CD4-positive, alpha-beta T cell (primary cell): ENCODE results near the gene HOXD11. TPM values are rescaled to one million over a fixed set of nuclear protein-coding genes. Genes with fewer than 3 reads are reported as not detected.

ENCODE experiments used
- ATAC-seq: fragments of 200-7000 bp; cut with Tn5 transposase; one replicate; pipeline ENCODE4 v1.10.0; 2022; ENCODE audit warnings: mild to moderate bottlenecking; ENCODE audit not compliant: poor library complexity
- CTCF ChIA-PET: fragments of 350-600 bp; sonication (Branson Sonifier 250); formaldehyde crosslinking; loops from one replicate; lab custom pipeline; 2021; ENCODE audit warnings: antibody characterized with exemption, inconsistent platforms; lab: Charles Lee
- POLR2A ChIA-PET: fragments of 350-600 bp; sonication (Branson Sonifier 250); formaldehyde crosslinking; loops from one replicate; lab custom pipeline; 2021; ENCODE audit warnings: antibody characterized with exemption, inconsistent platforms; lab: Charles Lee
- DNase-seq, 14 experiments: peaks; one replicate each; pipeline ENCODE4 v3.0.0-alpha.2; 2013 to 2020; ENCODE audit warnings: mixed read lengths in 2 of 14
- H3K27ac ChIP-seq, 2 donors: one replicate each; pipeline versions ENCODE4 v1.5.1 to v1.7.0; 2013; ENCODE audit warnings: low read length in 2 of 2, low read depth in 1 of 2, mild to moderate bottlenecking in 1 of 2
- H3K27me3 ChIP-seq, 2 experiments: 1 replicate in 1 of 2; 2 replicates in 1 of 2; pipeline versions ENCODE4 v1.6.1 to v1.7.0; 2013; ENCODE audit warnings: low read length in 2 of 2, control low read depth in 1 of 2, mild to moderate bottlenecking in 1 of 2, moderate library complexity in 1 of 2; ENCODE audit not compliant: insufficient read depth in 2 of 2, control insufficient read depth in 1 of 2
- H3K36me3 ChIP-seq: one replicate; pipeline ENCODE4 v1.6.1; 2013; ENCODE audit warnings: low read length, control low read depth; ENCODE audit not compliant: insufficient read depth
- H3K4me1 ChIP-seq: one replicate; pipeline ENCODE4 v1.6.1; 2013; ENCODE audit warnings: low read length, control low read depth; ENCODE audit not compliant: insufficient read depth
- H3K4me3 ChIP-seq: one replicate; pipeline ENCODE4 v1.5.1; 2013; ENCODE audit warnings: mild to moderate bottlenecking, low read length, moderate library complexity
- H3K9me3 ChIP-seq, 2 experiments: 1 replicate in 1 of 2; 2 replicates in 1 of 2; pipeline versions ENCODE4 v1.6.1 to v1.7.0; 2013; ENCODE audit warnings: low read length in 2 of 2, mild to moderate bottlenecking in 2 of 2, control low read depth in 1 of 2, moderate library complexity in 1 of 2; ENCODE audit not compliant: control insufficient read depth in 1 of 2, insufficient read depth in 1 of 2
- H3K27ac Mint-ChIP-seq: one replicate; pipeline ENCODE4 v1.8.0; 2020; ENCODE audit warnings: mixed read lengths
- H3K27me3 Mint-ChIP-seq: one replicate; pipeline ENCODE4 v1.8.0; 2021; ENCODE audit warnings: mixed read lengths
- H3K36me3 Mint-ChIP-seq: one replicate; pipeline ENCODE4 v1.8.0; 2021; ENCODE audit warnings: low read depth, mixed read lengths
- H3K4me1 Mint-ChIP-seq: one replicate; pipeline ENCODE4 v1.8.0; 2021; ENCODE audit warnings: low read depth, mixed read lengths
- H3K4me3 Mint-ChIP-seq: one replicate; pipeline ENCODE4 v1.8.0; 2020; ENCODE audit warnings: mild to moderate bottlenecking, mixed read lengths
- H3K9me3 Mint-ChIP-seq: one replicate; pipeline ENCODE4 v1.8.0; 2020; ENCODE audit warnings: mixed read lengths
- CTCF ChIP-seq: fragments of 200-600 bp; IDR thresholded peaks from one replicate; pipeline ENCODE4 v1.8.0; 2022; ENCODE audit warnings: antibody characterized with exemption, mild to moderate bottlenecking
- intact Hi-C, 2 experiments: fragments of 100-400 bp; cut with DNase I in 1 of 2; cut with micrococcal nuclease in 1 of 2; formaldehyde crosslinking; loops; one replicate each; pipeline versions ENCODE4 v1.15.1 to v1.9.0; 2023 to 2025; cut with DNase I, micrococcal nuclease
- total RNA-seq, 174 experiments: library from RNA in 2 of 174; stranded (reverse) in 2 of 174; gene quantifications; one replicate each; pipeline ENCODE4 v1.2.3 and lab custom pipeline; 2021 to 2026

HOXD11 gene
- total RNA-seq, 2 experiments from 2014 or later = not detected

GRCh38 chr2:176121190-176122051 is 14.3 kb downstream of the HOXD11 start:
- H3K27me3 Mint-ChIP-seq = peaks cover 93% of the 10 kb centered on the region
- peaks cover 14% of the 10 kb centered on the region for H3K4me1 Mint-ChIP-seq
- DNase-seq (no peak), ATAC-seq (no peak)
- H3K4me3 ChIP-seq = no peak overlapping the region
- POLR2A ChIA-PET = interaction anchor here (1.2 to 2.6 kb wide), 2 partner anchors 11 kb away, joined by 3 to 8 read pairs; no protein-coding TSS in a partner anchor
- no peak overlapping the region for H3K27ac Mint-ChIP-seq
- no peaks in the 10 kb centered on the region for H3K9me3 Mint-ChIP-seq
- no peak for TF ChIP-seq CTCF
- CTCF ChIA-PET = interaction anchor here (1.5 kb wide), 1 partner anchor 1027 kb away, joined by 3 read pairs; no protein-coding TSS in a partner anchor
- peaks cover 26% of the 10 kb centered on the region for H3K4me1 ChIP-seq
- H3K36me3 ChIP-seq = no peaks in the 10 kb centered on the region
- peaks cover 10% of the 10 kb centered on the region for H3K36me3 Mint-ChIP-seq
- intact Hi-C loops = loop anchor here in 1 of 2 experiments (10.0 kb wide), 1 partner anchor 53 kb away; no protein-coding TSS in a partner anchor
- peaks cover 90 to 98% of the 10 kb centered on the region in 2 experiments for H3K27me3 ChIP-seq
- no peak overlapping the region for H3K27ac ChIP-seq
- H3K9me3 ChIP-seq = peaks cover 0 to 61% of the 10 kb centered on the region in 2 experiments
- no peak overlapping the region for H3K4me3 Mint-ChIP-seq

GRCh38 chr2:176122052-176122682 is 15.1 kb downstream of the HOXD11 start:
- ChIA-PET POLR2A (interaction anchor here (1.2 to 2.6 kb wide), 2 partner anchors 11 to 12 kb away, joined by 3 to 8 read pairs; no protein-coding TSS in a partner anchor), CTCF (interaction anchor here (1.5 kb wide), 1 partner anchor 1027 kb away, joined by 3 read pairs; no protein-coding TSS in a partner anchor)
- TF ChIP-seq CTCF = no peak
- H3K4me1 ChIP-seq = peaks cover 26% of the 10 kb centered on the region
- H3K27ac ChIP-seq = no peak overlapping the region
- Mint-ChIP-seq H3K27ac (no peak overlapping the region), H3K27me3 (peaks cover 93% of the 10 kb centered on the region), H3K36me3 (peaks cover 6% of the 10 kb centered on the region), H3K9me3 (no peaks in the 10 kb centered on the region), H3K4me1 (peaks cover 18% of the 10 kb centered on the region), H3K4me3 (peak overlapping the region; percentile 81)
- no peak for DNase-seq
- intact Hi-C loops = loop anchor here in 1 of 2 experiments (10.0 kb wide), 1 partner anchor 53 kb away; no protein-coding TSS in a partner anchor
- H3K4me3 ChIP-seq = peak overlapping the region; percentile 37
- H3K9me3 ChIP-seq = peaks cover 0 to 55% of the 10 kb centered on the region in 2 experiments
- H3K36me3 ChIP-seq = no peaks in the 10 kb centered on the region
- peak; percentile 24 for ATAC-seq
- peaks cover 88 to 97% of the 10 kb centered on the region in 2 experiments for H3K27me3 ChIP-seq

GRCh38 chr2:176122683-176123410 is 15.8 kb downstream of the HOXD11 start, which contains the start of gene HOXD9:
Gene HOXD9 (plus strand): TSS chr2:176122719. CDS start chr2:176122769, 50 bp downstream.
- peak in 2 of 14 experiments; percentile 46 to 50 for DNase-seq
- peak within 1 kb of the TSS; percentile 37 for H3K4me3 ChIP-seq
- no peak within 1 kb of the TSS for H3K27ac Mint-ChIP-seq

More at GRCh38 chr2:176122683-176123410, 15.8 kb downstream of the HOXD11 start, which contains the start of gene HOXD9:
- Mint-ChIP-seq H3K27me3 (peaks cover 94% of the 10 kb centered on the region), H3K9me3 (no peaks in the 10 kb centered on the region), H3K4me1 (peaks cover 23% of the 10 kb centered on the region), H3K36me3 (peaks cover 6% of the 10 kb centered on the region), H3K4me3 (peak within 1 kb of the TSS; percentile 81)
- no peak for TF ChIP-seq CTCF
- no peaks in the 10 kb centered on the region for H3K36me3 ChIP-seq
- H3K27me3 ChIP-seq = peaks cover 88 to 97% of the 10 kb centered on the region in 2 experiments
- intact Hi-C loops = loop anchor here in 1 of 2 experiments (10.0 kb wide), 1 partner anchor 52 kb away; no protein-coding TSS in a partner anchor
- no peak within 1 kb of the TSS for H3K27ac ChIP-seq
- ChIA-PET POLR2A (interaction anchor here (1.2 kb wide), 1 partner anchor 10 kb away, joined by 3 read pairs; no protein-coding TSS in a partner anchor), CTCF (no interaction called here)
- H3K4me1 ChIP-seq = peaks cover 26% of the 10 kb centered on the region
- H3K9me3 ChIP-seq = peaks cover 0 to 48% of the 10 kb centered on the region in 2 experiments
- ATAC-seq = peak; percentile 54
